Stimulated activated CD8-positive, alpha-beta memory T cell treated with anti-CD3 and anti-CD28 coated beads, Interleukin-15, amount 100 ng/mL, for 4 hours (primary cell): ENCODE data around the gene GLRA3.
"Not testable (repeated sequence)": the region's sequence is repeated elsewhere in the genome, so short reads cannot be mapped to it uniquely, and the experiment has no call there.

Experiments
- DNase-seq, 2 donors: peaks; one replicate each; pipeline ENCODE4 v3.0.0-alpha.2; 2020; ENCODE audit warnings: low read depth in 2 of 2

GLRA3 gene

GRCh38 chr4:174663216-174663615 is 165.8 kb downstream of the GLRA3 start:
- DNase-seq: no peak

- DNase-seq: no peak
These were observed 170.8 kb downstream of the GLRA3 start for GRCh38 chr4:174658246-174658645.

- no peak for DNase-seq
These were observed 171.6 kb downstream of the GLRA3 start for GRCh38 chr4:174657472-174657871.

- no peak for DNase-seq
These were observed 174.4 kb downstream of the GLRA3 start for GRCh38 chr4:174654634-174655033.

- DNase-seq: no peak
These were observed 178.2 kb downstream of the GLRA3 start for GRCh38 chr4:174650711-174651355.

GRCh38 chr4:174648812-174649211 is 180.2 kb downstream of the GLRA3 start:
- DNase-seq: no peak

- no peak for DNase-seq
These were observed 182.7 kb downstream of the GLRA3 start for GRCh38 chr4:174646326-174646725.

GRCh38 chr4:174640146-174640545 is 188.9 kb downstream of the GLRA3 start:
- no peak for DNase-seq

- no peak for DNase-seq
These were observed 193.3 kb downstream of the GLRA3 start for GRCh38 chr4:174635732-174636131.

- DNase-seq: no peak
These were observed 195.6 kb downstream of the GLRA3 start for GRCh38 chr4:174633399-174633798.

GRCh38 chr4:174631901-174632758 is 196.9 kb downstream of the GLRA3 start:
- DNase-seq: no peak

- not testable (repeated sequence) for DNase-seq
These were observed 199.1 kb downstream of the GLRA3 start for GRCh38 chr4:174629907-174630450.

- no peak for DNase-seq
These were observed 199.8 kb downstream of the GLRA3 start for GRCh38 chr4:174629265-174629664.

GRCh38 chr4:174628191-174628590 is 200.9 kb downstream of the GLRA3 start:
- DNase-seq: no peak

GRCh38 chr4:174627473-174627872 is 201.6 kb downstream of the GLRA3 start:
- no peak for DNase-seq

- DNase-seq: no peak
These were observed 202.6 kb downstream of the GLRA3 start for GRCh38 chr4:174626342-174627008.

- no peak for DNase-seq
These were observed 212.4 kb downstream of the GLRA3 start for GRCh38 chr4:174616661-174617060.

GRCh38 chr4:174613979-174614378 is 215.1 kb downstream of the GLRA3 start:
- no peak for DNase-seq

- no peak for DNase-seq
These were observed 217.3 kb downstream of the GLRA3 start for GRCh38 chr4:174611792-174612191.

- DNase-seq: no peak
These were observed 221.3 kb downstream of the GLRA3 start for GRCh38 chr4:174607792-174608191.

GRCh38 chr4:174604198-174604597 is 224.8 kb downstream of the GLRA3 start:
- no peak for DNase-seq

GRCh38 chr4:174600391-174600790 is 228.7 kb downstream of the GLRA3 start:
- DNase-seq: no peak
